ENCODE data around the gene ANTXR2.

ANTXR2 gene

DNA sequence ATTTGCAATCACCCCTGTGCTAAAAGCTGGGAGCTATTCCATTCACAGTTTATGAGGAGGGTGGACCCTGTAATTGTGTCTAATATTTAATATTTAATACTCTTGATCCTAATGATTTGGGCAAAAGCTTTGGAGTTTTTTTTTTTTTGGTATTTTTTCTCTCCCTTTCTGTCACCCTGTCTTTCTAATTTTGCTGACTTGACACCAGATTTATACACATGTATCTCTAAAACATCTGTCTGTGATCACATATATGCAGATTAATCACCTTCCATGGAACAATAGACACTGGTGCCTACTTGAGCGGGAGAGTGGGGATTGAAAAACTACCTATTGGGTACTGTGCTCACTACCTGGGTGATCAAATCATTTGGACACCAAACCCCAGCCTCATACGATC is 18.7 kb upstream of the ANTXR2 start:
- DNase-seq, result no peak

DNA sequence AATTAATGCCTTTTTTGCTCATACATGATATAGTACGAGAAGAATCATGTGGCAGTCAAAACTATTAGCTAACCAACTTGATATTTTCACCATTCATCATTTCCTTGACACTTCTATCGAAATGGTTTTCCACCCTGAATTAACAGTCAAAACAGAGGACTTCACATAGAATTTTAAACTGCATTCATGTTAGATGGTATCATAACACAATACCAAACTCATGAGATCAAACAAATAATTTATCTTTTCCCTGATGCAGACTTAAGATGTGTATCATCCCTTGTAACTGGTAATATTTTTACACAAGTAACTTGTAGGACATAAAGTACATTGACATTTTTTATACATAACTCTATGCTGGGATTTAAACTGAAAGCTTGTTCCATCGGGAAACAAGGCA is 18.2 kb upstream of the ANTXR2 start:
- DNase-seq, result no peak

DNA sequence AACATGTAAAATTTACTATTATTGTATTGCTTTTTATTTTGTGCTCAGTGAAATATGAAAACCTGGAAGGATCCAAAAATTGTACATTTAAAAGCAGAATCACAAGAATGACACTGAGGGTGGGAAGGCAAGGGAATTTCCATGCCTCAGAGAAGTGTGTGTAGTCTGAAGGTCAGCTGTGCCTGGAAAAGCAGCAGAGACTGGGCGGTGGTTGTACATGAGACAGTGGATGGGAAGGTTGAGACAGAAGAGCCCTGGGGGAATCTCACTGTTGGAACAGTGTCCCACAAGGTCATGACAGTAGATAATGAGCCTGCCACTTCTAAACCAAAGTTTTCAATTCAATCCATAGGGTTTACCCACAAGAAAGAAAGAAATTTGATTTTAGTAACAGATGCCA is 17.1 kb upstream of the ANTXR2 start:
- DNase-seq, result no peak

DNA sequence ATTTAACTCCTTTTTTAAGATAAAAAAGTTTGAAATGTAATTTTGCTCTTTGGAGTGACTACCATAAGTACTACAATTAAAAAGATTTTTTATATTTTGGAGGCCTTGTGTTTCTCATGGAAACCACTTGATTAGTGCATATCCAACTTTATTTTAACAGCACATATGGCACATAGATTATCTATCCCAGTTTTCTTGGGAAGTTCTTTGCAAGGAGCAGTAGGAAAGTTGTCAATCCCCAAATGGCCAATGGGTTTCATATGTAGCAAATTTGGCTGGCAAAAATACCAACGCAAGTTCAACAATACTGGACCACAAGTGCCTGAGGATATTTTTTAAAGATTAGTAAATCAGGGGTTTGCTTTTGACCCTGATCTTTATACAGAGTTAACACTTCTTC is 15.4 kb upstream of the ANTXR2 start:
- DNase-seq, result no peak

- DNase-seq, result no peak
Measured at GRCh38 chr4:80086296-80086695, 13.3 kb upstream of the ANTXR2 start.

GRCh38 chr4:80085081-80085480 is 12.1 kb upstream of the ANTXR2 start:
- no peak for DNase-seq

DNA sequence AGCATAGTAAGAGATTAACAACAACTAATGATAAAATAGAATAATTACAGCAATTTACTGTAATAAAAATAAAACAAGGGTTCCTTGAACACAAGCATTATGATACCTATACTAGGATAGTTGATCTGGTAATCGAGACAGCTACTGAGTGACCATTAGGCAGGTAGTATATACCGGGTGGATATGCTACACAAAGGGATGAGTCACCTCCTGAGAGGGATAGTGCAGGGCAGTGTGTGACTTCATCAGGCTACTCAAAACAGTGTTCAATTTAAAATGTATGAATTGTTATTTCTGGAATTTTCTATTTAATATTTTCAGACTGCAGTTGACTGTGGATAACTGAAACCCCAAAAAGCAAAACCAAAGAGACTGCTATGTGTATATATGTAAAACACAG is 9.7 kb upstream of the ANTXR2 start:
- no peak for DNase-seq

GRCh38 chr4:80081566-80081965 is 8.5 kb upstream of the ANTXR2 start:
- no peak for DNase-seq

DNA sequence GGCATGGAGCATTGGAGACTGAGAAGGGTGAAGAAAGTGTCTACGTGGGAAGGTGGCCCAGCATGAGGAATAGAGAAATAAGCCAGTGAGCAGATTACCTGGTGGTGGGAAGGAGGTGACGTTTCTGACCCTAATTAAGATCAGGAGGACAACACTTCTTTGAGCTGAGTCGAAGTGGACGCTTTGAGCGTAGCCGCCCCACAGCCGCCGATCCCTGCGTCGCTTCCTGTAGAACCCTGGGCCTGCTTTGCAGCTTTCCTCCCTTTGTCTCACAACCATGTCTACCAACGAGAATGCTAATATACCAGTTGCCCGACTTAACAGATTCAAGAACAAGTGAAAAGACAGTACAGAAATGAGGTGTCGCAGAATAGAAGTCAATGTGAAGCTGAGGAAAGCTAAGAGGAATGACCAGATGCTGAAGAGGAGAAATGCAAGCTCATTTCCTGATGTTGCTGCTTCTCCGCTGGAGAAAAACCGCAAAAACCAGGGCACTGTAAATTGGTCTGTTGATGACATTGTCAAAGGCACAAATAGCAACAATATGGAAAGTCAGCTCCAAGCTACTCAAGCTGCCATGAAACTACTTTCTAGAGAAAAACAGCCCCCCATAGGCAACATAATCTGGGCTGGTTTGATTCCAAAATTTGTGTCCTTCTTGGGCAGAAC is 6.4 kb upstream of the ANTXR2 start:
- DNase-seq, result no peak

GRCh38 chr4:80078346-80079092 is 5.5 kb upstream of the ANTXR2 start:
- no peak for DNase-seq

DNA sequence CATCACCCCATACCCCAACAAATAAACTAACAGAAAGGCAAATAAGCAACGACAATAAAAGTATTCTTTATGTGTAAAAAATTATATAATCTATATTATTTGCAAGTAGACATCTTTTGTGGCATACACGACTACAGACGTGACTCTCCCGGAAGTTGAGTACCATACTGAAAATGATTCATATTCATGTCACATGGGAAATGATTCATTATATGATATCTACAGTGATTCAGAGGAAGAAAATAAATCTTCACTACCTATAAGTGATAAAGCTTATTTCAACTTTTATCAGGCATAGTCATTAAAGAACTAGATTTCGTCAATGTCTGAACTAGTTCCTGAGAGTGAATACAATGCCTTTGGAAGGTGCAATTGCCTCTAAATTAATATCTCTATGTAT is 4.6 kb upstream of the ANTXR2 start:
- no peak for DNase-seq

DNA sequence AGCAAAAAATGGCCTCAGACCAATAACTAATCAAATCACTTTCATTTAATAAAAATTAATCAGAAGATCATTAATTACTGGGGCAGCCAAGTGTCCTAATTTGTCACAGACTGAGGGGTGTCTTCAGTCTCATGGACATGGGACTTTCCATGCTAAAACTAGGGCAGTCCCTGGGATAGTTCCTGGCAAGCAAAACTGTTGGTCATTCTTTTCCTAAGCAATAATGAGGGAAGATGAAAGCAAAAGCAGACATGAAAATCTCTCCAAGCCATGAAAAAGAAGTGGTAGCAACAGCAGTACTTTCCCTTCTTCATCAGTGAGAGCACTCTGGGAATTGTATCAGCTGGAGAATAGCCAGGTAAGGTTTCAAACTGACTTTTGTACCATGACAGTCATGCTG is 3.7 kb upstream of the ANTXR2 start:
- no peak for DNase-seq

DNA sequence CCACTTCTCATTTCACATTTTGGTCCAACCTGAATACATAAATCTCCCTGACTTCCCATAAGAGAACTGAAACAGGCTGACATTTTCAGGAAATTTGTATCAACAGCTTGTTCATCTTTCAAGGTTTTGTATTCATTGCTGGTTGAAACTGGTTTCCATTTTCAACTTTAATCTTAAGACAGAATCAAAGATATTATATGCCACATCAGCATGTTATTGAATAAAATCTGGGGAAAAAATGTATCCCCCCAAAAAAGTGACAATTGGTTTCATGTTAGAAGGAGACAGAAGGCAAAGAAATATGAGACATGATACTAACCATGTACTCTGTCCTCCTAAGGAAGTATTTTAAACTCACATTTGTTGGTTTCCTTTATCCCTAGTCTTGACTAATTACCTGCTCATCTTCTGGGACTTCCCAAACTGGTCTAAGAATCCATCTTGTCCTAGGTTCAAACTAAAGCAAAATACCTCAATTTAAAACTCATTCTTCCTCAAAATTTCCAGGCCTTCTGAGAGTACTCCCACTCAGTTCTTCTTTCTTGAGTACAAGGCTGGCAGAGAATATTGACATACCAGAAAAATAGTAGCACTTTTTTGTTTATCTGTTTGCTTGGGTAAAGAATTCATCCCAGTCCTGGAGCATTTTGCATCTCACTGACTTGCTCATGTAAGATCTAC is 3.1 kb upstream of the ANTXR2 start:
- DNase-seq, result no peak

GRCh38 chr4:80074651-80075050 is 1.6 kb upstream of the ANTXR2 start:
- DNase-seq, result no peak

DNA sequence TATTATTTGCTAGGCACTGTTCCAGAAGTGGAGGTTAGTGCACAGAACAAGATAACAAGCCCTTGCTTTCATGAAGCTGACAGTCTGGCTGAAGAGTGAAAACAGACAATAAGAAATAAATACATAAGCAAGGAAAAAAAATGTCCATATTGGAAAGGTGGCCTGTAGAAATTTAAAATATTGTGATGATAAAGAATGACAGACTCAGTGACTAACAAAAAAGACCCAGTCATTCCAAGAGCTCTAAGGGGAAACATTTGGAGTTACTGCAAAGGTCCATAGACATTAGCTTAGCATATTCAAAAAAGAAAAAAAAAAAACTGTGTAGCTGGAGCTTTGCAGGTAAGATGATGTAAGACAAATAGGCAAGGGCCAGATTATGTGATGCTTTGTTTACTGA is 1.0 kb upstream of the ANTXR2 start:
- DNase-seq, result no peak

DNA sequence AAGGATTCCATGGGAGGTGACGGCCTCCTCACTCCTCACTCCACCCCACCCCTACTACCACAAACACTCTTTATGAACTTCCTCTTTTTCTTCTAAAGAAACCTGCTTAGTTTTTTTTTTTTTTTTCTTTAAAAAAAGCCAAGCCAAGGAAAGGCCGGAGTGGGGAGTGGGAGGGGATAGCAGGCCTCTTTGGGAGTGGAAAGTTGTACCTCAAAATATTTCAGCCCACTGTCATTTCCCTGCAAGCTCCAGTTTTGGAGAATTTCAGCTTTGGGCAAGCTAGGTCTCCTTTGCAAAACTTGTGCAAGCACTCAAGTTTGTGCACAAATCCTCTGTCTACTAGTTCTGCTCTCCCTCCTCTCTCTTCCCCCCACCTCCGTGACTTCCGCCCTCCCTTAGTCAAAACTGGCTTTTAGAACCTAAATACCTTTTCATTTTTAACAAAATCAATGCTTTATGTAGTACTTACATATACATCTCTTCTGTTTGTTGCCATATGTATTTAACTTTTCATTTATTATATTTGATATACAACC is 512 bp upstream of the ANTXR2 start:
- DNase-seq, result no peak

GRCh38 chr4:80072228-80072743 is 743 bp downstream of the ANTXR2 start:
- peak; percentile 67 for DNase-seq

DNA sequence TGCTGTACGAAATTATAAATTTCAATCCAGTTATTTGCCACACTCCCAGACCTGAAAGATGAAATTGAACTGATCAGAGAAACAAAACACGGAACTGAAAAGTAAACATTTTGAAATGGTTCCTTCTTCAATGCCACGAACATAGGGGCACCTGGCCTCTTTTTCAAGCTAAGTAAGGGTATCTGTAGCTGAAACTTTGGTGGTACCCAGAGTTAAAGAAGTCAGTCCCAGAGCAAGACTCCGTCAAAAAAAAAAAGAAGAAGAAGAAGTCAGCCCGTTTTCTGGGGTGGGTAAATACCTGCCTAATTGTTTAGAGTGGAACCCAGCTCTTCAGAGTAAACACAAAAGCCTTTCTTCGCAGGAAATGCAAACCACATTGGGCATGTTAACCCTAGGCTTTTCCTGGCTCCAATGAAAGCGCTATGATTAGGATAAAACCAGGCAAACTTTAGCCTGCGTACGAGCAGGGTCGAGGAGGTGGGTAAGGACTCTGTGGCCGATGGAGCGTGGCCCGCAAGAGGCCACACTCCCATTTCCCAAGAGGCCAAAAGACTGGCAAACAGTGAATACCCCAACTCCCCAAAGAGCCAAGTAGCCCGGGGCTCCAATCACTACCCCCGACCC is 1.3 kb downstream of the ANTXR2 start:
- no peak for DNase-seq

GRCh38 chr4:80070880-80071603 is 2.0 kb downstream of the ANTXR2 start:
- DNase-seq, result no peak

DNA sequence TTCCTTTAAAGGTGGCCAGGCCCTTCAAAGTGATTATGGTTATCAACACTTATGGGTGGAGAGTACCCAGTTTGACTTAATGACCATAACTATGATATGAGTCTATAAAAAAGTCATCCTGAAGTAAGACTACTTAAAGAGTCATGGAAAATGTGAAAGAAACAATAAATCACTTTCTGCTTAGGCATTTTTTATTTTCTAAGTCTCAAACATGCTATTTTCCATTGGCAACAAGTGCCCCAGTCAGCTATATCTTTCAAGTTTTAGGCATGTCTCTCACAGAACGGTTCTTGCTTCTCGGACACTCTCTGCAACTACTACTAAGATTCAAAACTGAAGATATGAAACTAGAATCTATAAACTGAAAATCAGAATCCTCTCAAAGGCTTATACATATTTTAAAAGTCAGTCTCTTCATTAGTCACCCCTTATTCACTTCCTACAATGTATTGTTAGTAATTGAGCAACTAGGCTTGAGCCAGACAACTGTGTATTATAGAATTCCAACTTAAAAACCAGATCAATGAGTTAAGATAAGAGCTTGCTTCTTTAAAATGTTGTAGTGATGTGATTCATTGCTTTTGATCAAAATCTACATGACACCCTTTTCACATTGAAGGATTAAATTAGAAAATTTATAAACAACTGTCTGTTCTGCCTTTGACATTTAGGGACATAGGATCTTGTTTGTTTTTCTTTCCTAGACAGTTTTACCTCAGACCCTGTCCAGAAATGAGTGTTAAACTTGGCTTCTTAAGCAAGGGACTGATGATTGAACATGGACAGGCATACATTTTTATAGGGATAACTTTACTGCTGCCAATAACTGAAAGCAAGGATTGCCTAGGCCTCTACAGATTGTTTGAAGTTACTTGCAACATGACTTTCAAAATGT is 2.9 kb downstream of the ANTXR2 start:
- DNase-seq, result no peak

DNA sequence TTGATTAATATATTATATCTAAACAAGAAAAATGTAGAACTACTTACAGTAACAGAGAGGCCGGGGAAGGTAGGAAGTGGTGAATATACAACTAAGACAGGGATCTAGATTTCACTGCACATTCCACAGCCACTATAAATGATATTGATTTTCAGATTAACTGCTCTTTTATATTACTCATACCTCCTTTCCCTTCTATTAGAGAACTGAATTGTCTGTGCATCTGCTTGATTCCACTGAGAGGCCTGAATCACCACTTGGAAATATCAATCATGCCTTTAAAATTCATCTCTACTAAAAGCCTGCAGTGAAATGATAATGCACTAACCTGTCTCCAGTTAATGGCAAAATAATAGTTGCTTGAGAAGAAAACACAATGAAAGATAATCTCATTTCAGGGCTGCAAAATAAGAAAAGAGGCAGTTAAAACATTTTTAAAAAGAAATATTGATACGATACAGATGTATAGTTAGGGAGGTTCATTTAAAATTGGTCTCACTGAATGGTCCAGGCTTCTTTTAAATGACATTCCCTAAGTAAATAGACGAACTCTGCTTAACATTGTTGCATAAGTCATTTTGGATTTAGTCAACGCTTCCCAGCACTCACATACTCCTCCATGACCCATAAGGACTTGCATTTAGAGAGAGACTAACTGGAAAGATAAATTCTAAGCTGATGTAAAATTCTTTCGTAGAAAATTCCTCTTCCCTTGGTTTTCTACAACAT is 3.8 kb downstream of the ANTXR2 start:
- DNase-seq, result no peak

Measured in activated T-cell treated with anti-CD3 and anti-CD28 coated beads, Interleukin-2, amount 50 U/mL, for 1 hour (primary cell).